ENCODE measurements around the gene ACTG2. TPM values are rescaled to one million over a fixed set of nuclear protein-coding genes. Genes with fewer than 3 reads are reported as not detected.
"Not testable (repeated sequence)": the region's sequence is repeated elsewhere in the genome, so short reads cannot be mapped to it uniquely, and the experiment has no call there.

Gene ACTG2
- total and polyA plus RNA-seq, 4 donors, result 0.46 to 9.0 (median 4.3) TPM

DNA sequence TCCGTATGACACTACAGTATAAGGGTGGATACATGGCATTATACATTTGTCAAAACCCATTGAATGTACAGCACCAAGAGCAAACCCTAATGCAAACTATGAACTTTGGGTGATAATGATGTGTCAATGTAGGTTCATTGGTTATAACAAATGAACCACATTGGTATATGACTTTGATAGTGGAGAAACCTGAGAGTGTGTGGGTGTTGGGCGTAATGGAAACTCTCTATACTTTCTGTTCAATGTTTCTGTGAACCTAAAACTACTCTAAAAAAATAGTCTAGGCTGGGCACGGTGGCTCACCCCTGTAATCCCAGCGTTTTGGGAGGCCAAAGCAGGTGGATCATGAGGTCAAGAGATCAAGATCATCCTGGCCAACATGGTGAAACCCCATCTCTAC is 6.5 kb upstream of the ACTG2 start:
- WGBS, result 80% methylated on average over 4 of the region's 4 CpGs
- H3K36me3 ChIP-seq (ENCODE audit: control insufficient read depth in 4 of 4, insufficient read depth in 3 of 4, low read depth in 1 of 4, low read length in 3 of 4), result no peaks in the 10 kb centered on the region
- DNase-seq (ENCODE audit: low spot score), result no peak
- no peaks in the 10 kb centered on the region for H3K4me1 ChIP-seq (ENCODE audit: control insufficient read depth in 4 of 4, insufficient read depth in 4 of 4, low read length in 3 of 4)
- no peak overlapping the region for H3K27ac ChIP-seq (ENCODE audit: low read depth in 1 of 2, low read length in 2 of 2)
- no peak overlapping the region for H3K4me3 ChIP-seq (ENCODE audit: low read depth in 1 of 3, low read length in 3 of 3)
- no peaks in the 10 kb centered on the region for H3K27me3 ChIP-seq (ENCODE audit: control insufficient read depth in 4 of 4, insufficient read depth in 4 of 4, low read length in 3 of 4)
- TF ChIP-seq, protein P1, sequence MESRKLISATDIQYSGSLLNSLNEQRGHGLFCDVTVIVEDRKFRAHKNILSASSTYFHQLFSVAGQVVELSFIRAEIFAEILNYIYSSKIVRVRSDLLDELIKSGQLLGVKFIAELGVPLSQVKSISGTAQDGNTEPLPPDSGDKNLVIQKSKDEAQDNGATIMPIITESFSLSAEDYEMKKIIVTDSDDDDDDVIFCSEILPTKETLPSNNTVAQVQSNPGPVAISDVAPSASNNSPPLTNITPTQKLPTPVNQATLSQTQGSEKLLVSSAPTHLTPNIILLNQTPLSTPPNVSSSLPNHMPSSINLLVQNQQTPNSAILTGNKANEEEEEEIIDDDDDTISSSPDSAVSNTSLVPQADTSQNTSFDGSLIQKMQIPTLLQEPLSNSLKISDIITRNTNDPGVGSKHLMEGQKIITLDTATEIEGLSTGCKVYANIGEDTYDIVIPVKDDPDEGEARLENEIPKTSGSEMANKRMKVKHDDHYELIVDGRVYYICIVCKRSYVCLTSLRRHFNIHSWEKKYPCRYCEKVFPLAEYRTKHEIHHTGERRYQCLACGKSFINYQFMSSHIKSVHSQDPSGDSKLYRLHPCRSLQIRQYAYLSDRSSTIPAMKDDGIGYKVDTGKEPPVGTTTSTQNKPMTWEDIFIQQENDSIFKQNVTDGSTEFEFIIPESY (IDR thresholded peaks at IDR 0.05), result no peak
- no peaks in the 10 kb centered on the region for H3K9me3 ChIP-seq (ENCODE audit: control insufficient read depth in 4 of 4, low read length in 3 of 4)
- no peak overlapping the region for H3K9ac ChIP-seq (ENCODE audit: low read depth in 1 of 2, low read length in 2 of 2)

DNA sequence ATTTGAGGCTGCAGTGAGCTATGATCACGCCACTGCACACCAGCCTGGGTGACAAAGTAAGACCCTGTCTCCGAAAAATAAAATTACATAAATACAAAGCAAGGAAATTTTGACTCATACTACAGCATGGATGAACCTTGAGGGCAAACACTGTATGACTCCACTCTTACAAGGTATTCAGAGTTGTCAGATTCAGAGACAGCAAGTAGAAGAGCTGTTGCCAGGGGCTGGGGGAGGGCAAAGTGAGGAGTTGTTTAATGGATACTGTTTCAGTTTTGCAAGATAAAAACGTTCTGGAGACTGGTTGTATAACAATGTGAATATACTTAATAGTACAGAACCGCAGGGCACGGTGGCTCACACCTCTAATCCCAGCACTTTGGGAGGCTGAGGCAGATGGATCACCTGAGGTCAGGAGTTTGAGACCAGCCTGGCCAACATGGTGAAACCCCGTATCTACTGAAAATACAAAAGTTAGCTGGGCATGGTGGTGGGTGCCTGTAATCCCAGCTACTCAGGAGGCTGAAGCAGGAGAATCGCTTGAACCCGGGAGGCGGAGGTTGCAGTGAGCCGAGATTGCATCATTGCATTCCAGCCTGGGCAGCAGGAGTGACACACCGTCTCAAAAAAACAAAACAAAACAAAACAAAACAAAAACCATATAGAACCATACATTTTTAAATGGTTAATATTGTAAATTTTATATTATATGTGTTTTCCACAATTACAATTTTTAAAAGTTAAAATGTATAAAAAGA is 5.0 kb upstream of the ACTG2 start:
- H3K4me3 ChIP-seq (ENCODE audit: low read depth in 1 of 3, low read length in 3 of 3); H3K9ac ChIP-seq (ENCODE audit: low read depth in 1 of 2, low read length in 2 of 2); H3K27ac ChIP-seq (ENCODE audit: low read depth in 1 of 2, low read length in 2 of 2); H3K27me3 ChIP-seq (ENCODE audit: control insufficient read depth in 4 of 4, insufficient read depth in 4 of 4, low read length in 3 of 4); H3K4me1 ChIP-seq (ENCODE audit: control insufficient read depth in 4 of 4, insufficient read depth in 4 of 4, low read length in 3 of 4); DNase-seq (ENCODE audit: low spot score); H3K9me3 ChIP-seq (ENCODE audit: control insufficient read depth in 4 of 4, low read length in 3 of 4); H3K36me3 ChIP-seq (ENCODE audit: control insufficient read depth in 4 of 4, insufficient read depth in 3 of 4, low read depth in 1 of 4, low read length in 3 of 4): not testable (repeated sequence)
- 77% methylated on average over 11 of the region's 11 CpGs for WGBS

DNA sequence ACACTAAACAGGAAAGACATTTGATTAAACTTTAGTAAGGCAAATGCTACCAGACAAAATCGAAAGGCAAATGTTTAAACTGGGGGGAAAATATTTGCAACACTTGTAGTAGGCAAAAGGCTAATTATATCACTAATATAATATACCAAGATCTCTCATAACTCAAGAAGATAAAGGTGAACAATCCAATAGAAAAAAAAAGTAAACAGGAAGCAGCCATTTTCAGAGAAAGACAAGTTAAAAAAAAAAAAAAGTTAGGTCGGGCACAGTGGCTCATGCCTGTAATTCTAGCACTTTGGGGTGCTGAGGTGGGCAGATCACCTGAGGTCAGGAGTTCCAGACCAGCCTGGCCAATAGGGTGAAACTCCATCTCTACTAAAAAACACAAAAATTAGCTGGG is 4.4 kb upstream of the ACTG2 start:
- 57% methylated on average over 2 of the region's 2 CpGs for WGBS
- no peaks in the 10 kb centered on the region for H3K27me3 ChIP-seq (ENCODE audit: control insufficient read depth in 4 of 4, insufficient read depth in 4 of 4, low read length in 3 of 4)
- no peak for DNase-seq (ENCODE audit: low spot score)
- H3K4me1 ChIP-seq (ENCODE audit: control insufficient read depth in 4 of 4, insufficient read depth in 4 of 4, low read length in 3 of 4), result no peaks in the 10 kb centered on the region
- H3K4me3 ChIP-seq (ENCODE audit: low read depth in 1 of 3, low read length in 3 of 3), result no peak overlapping the region
- no peaks in the 10 kb centered on the region for H3K36me3 ChIP-seq (ENCODE audit: control insufficient read depth in 4 of 4, insufficient read depth in 3 of 4, low read depth in 1 of 4, low read length in 3 of 4)
- no peak overlapping the region for H3K9ac ChIP-seq (ENCODE audit: low read depth in 1 of 2, low read length in 2 of 2)
- TF ChIP-seq TAF1 (conservative IDR thresholded peaks at IDR 0.05), result no peak
- TF ChIP-seq, protein P2, sequence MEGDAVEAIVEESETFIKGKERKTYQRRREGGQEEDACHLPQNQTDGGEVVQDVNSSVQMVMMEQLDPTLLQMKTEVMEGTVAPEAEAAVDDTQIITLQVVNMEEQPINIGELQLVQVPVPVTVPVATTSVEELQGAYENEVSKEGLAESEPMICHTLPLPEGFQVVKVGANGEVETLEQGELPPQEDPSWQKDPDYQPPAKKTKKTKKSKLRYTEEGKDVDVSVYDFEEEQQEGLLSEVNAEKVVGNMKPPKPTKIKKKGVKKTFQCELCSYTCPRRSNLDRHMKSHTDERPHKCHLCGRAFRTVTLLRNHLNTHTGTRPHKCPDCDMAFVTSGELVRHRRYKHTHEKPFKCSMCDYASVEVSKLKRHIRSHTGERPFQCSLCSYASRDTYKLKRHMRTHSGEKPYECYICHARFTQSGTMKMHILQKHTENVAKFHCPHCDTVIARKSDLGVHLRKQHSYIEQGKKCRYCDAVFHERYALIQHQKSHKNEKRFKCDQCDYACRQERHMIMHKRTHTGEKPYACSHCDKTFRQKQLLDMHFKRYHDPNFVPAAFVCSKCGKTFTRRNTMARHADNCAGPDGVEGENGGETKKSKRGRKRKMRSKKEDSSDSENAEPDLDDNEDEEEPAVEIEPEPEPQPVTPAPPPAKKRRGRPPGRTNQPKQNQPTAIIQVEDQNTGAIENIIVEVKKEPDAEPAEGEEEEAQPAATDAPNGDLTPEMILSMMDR (IDR thresholded peaks at IDR 0.05; ENCODE audit: low read depth, low read length, missing input control), result no peak
- no peak for TF ChIP-seq YY1 (IDR thresholded peaks at IDR 0.05)
- TF ChIP-seq, protein P3, sequence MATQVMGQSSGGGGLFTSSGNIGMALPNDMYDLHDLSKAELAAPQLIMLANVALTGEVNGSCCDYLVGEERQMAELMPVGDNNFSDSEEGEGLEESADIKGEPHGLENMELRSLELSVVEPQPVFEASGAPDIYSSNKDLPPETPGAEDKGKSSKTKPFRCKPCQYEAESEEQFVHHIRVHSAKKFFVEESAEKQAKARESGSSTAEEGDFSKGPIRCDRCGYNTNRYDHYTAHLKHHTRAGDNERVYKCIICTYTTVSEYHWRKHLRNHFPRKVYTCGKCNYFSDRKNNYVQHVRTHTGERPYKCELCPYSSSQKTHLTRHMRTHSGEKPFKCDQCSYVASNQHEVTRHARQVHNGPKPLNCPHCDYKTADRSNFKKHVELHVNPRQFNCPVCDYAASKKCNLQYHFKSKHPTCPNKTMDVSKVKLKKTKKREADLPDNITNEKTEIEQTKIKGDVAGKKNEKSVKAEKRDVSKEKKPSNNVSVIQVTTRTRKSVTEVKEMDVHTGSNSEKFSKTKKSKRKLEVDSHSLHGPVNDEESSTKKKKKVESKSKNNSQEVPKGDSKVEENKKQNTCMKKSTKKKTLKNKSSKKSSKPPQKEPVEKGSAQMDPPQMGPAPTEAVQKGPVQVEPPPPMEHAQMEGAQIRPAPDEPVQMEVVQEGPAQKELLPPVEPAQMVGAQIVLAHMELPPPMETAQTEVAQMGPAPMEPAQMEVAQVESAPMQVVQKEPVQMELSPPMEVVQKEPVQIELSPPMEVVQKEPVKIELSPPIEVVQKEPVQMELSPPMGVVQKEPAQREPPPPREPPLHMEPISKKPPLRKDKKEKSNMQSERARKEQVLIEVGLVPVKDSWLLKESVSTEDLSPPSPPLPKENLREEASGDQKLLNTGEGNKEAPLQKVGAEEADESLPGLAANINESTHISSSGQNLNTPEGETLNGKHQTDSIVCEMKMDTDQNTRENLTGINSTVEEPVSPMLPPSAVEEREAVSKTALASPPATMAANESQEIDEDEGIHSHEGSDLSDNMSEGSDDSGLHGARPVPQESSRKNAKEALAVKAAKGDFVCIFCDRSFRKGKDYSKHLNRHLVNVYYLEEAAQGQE (IDR thresholded peaks at IDR 0.05), result no peak
- TF ChIP-seq EGR1 (IDR thresholded peaks at IDR 0.05; ENCODE audit: low read depth in 2 of 2), result no peak
- TF ChIP-seq FOXA1 (IDR thresholded peaks at IDR 0.05), result no peak
- no peaks in the 10 kb centered on the region for H3K9me3 ChIP-seq (ENCODE audit: control insufficient read depth in 4 of 4, low read length in 3 of 4)
- H3K27ac ChIP-seq (ENCODE audit: low read depth in 1 of 2, low read length in 2 of 2), result no peak overlapping the region
